ENCODE measurements around the gene PKD1.
A peak's percentile ranks its signal among the peaks of the same experiment; 100 is the strongest.

PKD1 gene

DNA sequence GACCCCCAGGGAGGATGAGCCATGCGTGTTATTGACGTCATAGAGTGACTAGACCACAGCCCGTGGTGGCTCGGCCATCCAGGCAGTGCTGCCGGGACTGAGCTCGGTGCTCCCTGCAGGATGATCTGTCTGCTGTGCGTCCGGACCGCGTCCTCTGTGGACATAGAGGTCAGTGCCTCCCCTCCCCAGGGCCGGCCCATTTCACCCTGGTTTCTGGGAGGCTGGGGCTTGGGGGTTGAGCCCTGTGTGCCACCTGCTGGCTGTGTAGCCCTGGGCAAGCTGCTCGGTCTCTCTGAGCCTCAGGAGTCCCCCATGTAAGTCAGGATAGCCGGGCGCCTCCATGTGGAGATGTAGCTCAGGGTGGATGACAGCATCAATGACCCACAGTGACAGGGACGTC, 79.6 kb downstream of the PKD1 start:
- H3K4me3 ChIP-seq (ENCODE audit: low read depth, low read length), result no peak overlapping the region
- in situ Hi-C loops (cut with HindIII; ENCODE audit: low sequenced_read_pairs), result no loop called here
- TF ChIP-seq, protein P1, sequence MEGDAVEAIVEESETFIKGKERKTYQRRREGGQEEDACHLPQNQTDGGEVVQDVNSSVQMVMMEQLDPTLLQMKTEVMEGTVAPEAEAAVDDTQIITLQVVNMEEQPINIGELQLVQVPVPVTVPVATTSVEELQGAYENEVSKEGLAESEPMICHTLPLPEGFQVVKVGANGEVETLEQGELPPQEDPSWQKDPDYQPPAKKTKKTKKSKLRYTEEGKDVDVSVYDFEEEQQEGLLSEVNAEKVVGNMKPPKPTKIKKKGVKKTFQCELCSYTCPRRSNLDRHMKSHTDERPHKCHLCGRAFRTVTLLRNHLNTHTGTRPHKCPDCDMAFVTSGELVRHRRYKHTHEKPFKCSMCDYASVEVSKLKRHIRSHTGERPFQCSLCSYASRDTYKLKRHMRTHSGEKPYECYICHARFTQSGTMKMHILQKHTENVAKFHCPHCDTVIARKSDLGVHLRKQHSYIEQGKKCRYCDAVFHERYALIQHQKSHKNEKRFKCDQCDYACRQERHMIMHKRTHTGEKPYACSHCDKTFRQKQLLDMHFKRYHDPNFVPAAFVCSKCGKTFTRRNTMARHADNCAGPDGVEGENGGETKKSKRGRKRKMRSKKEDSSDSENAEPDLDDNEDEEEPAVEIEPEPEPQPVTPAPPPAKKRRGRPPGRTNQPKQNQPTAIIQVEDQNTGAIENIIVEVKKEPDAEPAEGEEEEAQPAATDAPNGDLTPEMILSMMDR (IDR thresholded peaks at IDR 0.05; ENCODE audit: low read depth, low read length), result peak; percentile 44
- DNase-seq (ENCODE audit: low read depth, low spot score), result no peak

DNA sequence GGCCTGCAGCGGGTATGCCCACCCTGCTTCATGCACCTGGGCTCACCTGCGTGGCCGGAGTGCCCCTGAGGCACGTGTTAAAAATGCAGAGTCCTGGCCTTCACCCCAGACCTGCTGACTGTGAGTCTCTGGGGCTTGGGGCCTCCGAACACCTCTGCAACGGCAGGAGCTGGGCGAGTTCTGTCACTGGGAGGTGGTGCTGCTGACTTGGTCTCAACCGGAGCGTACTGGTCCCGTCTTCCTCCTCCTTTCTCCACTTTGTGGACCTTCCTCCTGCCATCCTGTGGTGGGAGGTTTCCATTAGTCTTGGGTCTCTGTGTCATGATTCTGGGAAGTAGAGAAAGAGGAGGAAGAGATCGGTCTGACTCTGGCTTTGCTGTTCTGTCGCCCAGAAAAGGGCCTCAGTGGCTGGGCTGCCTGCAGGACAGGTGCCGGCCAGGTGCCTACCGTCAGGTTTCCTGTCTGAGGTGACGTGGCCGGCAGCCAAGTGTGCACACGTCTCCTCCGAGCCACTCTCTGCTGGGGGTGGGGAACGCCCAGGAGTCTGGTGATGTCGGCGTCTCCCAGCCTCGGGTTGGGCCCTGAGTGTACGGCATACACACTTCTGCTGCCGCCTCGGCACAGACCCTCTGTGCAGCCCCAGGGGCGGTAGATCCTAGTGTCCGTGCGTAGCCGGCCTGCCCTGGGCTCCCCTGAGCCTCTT, 81.0 kb downstream of the PKD1 start:
- TF ChIP-seq, protein P1 (IDR thresholded peaks at IDR 0.05; ENCODE audit: low read depth, low read length), result no peak
- DNase-seq (ENCODE audit: low read depth, low spot score), result no peak
- in situ Hi-C loops (cut with HindIII; ENCODE audit: low sequenced_read_pairs), result no loop called here
- H3K4me3 ChIP-seq (ENCODE audit: low read depth, low read length), result no peak overlapping the region

DNA sequence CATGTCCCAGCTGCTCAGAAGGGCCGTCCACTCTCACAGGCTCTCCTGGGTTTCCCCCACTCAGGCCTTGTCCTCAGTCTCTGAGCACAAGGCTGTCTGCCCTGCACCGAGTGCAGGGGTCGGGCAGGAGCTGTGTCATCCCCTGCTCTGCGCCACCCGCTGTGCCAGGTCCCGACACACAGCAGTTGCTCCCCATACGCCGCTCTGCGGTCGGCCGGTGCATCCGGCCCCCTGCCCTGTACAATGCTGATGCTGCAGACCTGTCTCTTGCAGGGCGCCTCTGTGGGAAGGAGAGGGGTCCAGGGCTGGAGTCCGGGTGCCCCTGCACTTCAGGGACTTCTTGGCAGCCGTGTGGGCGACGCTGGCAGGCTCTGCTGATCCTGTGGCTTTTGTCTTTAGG, 81.8 kb downstream of the PKD1 start:
- DNase-seq (ENCODE audit: low read depth, low spot score), result no peak
- TF ChIP-seq, protein P1 (IDR thresholded peaks at IDR 0.05; ENCODE audit: low read depth, low read length), result no peak
- in situ Hi-C loops (cut with HindIII; ENCODE audit: low sequenced_read_pairs), result no loop called here
- H3K4me3 ChIP-seq (ENCODE audit: low read depth, low read length), result no peak overlapping the region

DNA sequence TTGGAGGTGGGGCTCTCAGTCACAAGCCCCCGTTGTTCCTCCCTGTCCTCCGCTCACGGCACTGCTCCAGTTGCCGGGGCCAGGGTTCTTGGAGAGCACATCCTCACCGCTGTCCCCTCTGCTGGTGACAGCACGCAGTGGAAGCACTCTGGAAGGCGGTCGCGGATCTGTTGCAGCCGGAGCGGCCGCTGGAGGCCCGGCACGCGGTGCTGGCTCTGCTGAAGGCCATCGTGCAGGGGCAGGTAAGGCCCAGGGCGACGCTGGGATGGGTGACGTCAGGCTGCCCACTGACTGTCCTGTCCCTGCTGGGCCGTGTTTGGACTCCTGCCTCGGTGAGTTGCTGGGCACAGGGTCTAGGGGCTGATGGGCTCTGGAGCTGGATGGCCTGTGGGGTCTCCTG, 82.5 kb downstream of the PKD1 start:
- no peak for DNase-seq (ENCODE audit: low read depth, low spot score)
- TF ChIP-seq, protein P1 (IDR thresholded peaks at IDR 0.05; ENCODE audit: low read depth, low read length), result no peak
- no peak overlapping the region for H3K4me3 ChIP-seq (ENCODE audit: low read depth, low read length)
- in situ Hi-C loops (cut with HindIII; ENCODE audit: low sequenced_read_pairs), result no loop called here

DNA sequence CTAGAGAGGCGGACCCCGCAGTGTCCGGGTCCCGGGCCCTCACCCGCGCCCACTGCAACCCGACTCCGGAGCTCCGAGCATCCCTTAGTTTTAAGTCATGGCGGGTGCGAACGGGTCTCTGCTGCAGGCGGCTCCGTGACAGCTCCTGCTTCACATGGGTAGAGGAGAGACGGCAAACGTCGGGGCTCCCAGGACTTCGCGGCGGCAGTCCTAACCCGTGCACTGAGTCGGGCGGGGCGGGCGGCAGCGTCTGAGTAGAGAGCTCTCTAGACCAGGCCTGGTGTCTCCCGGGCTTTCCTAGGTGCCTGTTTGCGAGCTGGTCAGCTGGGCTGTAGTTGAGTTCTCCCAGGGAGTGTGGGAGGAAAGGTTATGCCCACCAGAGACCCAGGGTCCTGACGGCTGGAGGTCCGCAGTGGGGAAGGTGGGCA, 87.6 kb downstream of the PKD1 start:
- in situ Hi-C loops (cut with HindIII; ENCODE audit: low sequenced_read_pairs), result no loop called here
- TF ChIP-seq, protein P1 (IDR thresholded peaks at IDR 0.05; ENCODE audit: low read depth, low read length), result no peak
- DNase-seq (ENCODE audit: low read depth, low spot score), result no peak
- H3K4me3 ChIP-seq (ENCODE audit: low read depth, low read length), result peak overlapping the region; percentile 72

DNA sequence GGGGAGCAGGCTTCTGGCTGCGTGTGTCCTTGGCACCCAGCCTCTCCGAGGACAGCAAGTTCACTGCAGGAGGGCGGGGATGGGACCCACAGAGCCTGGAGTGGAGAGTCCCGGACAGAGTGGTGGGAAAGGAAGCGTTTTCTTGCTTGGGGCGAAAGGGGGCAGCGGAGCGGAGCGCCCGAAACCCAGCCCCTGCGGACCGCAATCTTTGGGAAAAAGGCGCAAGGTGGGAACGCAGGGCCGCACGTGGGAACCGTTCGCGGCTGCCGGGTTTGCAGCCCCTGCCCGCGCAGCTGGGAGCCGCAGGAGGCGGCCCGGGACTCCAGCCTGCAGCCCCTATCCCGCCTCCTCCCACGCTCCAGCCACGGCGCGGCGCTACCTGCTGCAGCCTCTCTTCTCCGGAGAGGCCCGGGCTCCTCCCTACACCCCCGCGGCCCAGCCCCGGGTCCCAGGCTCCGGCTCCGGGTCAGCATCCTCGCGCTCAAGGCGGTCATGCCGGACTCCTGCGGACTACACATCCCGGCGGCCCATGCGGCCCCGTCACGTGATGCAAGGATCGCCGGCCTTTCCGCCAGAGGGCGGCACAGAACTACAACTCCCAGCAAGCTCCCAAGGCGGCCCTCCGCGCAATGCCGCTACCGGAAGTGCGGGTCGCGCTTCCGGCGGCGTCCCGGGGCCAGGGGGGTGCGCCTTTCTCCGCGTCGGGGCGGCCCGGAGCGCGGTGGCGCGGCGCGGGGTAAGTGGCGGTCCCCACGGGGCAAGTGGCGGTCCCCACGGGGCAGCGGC, 88.2 kb downstream of the PKD1 start, which contains the start of the genes NTHL1 and TSC2:
Gene NTHL1, minus strand, starts transcription at position 505 of the 786 bp plus-strand sequence. Its CDS starts 11 bp downstream, at position 494.
Gene TSC2, plus strand, starts transcription at position 656 of the 786 bp plus-strand sequence. CDS start 631 bp downstream, outside the sequence.
- TF ChIP-seq, protein P1 (IDR thresholded peaks at IDR 0.05; ENCODE audit: low read depth, low read length), result peak; percentile 32
- DNase-seq (ENCODE audit: low read depth, low spot score), result peak; percentile 96
- H3K4me3 ChIP-seq (ENCODE audit: low read depth, low read length), result peak within 1 kb of the TSS; percentile 72
- in situ Hi-C loops (cut with HindIII; ENCODE audit: low sequenced_read_pairs), result no loop called here
